H7 (cell line): ENCODE results near the gene SH3RF3. TPM values are rescaled to one million over a fixed set of nuclear protein-coding genes. Genes with fewer than 3 reads are reported as not detected.
"Not testable (repeated sequence)": the region's sequence is repeated elsewhere in the genome, so short reads cannot be mapped to it uniquely, and the experiment has no call there.

ENCODE experiments used
- DNase-seq: peaks from one replicate; pipeline ENCODE4 v3.0.0; 2012
- H3K27me3 ChIP-seq: 2 replicates; pipeline ENCODE4 v1.6.0; 2011; ENCODE audit warnings: mild to moderate bottlenecking, low read length; ENCODE audit not compliant: control insufficient read depth, insufficient read depth
- H3K36me3 ChIP-seq: replicated peaks from 2 replicates; pipeline ENCODE4 v1.5.1; 2011; ENCODE audit warnings: low read length; ENCODE audit not compliant: control insufficient read depth, insufficient read depth
- H3K4me3 ChIP-seq: 2 replicates; pipeline ENCODE4 v1.5.1; 2011; ENCODE audit warnings: low read depth, mild to moderate bottlenecking, control low read depth, low read length, moderate library complexity; ENCODE audit not compliant: insufficient read depth
- total RNA-seq: library from RNA; depleted of rRNA; stranded (reverse); fragments of >200 nt; shearing (Covaris generic); gene quantifications from 2 replicates; pipeline ENCODE4 v1.2.3, GENCODE V29; 2014

SH3RF3 gene
- total RNA-seq, 1 experiment from 2014 or later: 0.80 TPM

DNA sequence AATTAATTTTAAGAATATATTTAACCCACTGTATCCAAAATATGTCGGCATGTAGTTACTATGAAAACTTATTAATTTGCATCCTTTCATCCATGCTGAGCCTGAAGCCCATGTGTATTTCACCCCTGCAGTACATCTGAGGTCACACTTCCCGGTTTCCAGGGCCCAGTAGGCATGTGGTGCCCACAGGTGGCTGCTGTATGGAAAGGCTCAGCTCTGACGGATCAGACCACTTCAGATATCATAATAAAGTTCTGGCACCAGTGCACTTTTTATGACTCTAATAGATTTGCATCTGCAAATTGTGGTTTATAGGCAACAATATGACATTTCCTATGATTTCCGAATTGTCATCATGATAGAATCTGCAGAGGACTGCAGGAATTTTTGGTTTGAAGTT, 22.5 kb downstream of the SH3RF3 start:
- no peaks in the 10 kb centered on the region for H3K27me3 ChIP-seq
- DNase-seq: no peak
- H3K36me3 ChIP-seq: no peaks in the 10 kb centered on the region
- H3K4me3 ChIP-seq: no peak overlapping the region

DNA sequence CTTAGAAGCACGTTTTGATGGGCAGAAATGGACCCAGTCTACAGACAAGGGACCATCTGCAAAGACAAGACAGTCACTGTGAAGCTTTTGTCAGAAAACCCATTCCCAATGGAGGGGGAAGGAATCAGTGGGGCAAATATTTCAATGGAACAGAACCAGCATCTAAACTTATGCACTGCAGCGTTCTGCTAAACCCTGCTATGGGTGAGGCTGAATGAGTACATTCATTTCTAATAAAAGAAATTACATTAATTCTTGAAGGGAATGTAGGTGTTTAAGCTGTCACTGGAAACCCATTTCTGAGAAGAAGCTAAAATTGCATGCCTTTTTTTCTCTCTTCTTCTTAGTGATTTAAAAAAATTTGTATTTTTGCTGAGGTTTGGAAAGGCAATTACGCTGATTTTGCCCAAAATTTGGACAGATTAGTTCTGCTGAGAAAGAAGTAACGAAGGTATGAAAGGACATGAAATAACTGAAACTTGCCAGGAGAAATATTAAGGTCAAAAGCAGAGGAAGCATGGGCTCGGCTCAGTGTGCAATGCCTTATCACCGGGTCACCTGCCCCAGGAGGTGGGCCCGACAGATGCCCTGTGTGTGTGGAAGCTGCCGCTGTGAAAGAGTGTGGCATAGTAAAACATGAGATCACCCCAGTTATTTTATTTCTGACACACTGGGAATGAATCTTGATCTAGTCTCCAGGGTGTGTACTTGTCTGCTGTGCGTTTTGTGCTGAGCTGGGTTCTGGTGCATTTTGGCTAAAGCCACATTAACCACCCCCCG, 24.2 kb downstream of the SH3RF3 start:
- DNase-seq: no peak
- Histone ChIP-seq H3K27me3 (no peaks in the 10 kb centered on the region), H3K4me3 (no peak overlapping the region), H3K36me3 (no peaks in the 10 kb centered on the region)

DNA sequence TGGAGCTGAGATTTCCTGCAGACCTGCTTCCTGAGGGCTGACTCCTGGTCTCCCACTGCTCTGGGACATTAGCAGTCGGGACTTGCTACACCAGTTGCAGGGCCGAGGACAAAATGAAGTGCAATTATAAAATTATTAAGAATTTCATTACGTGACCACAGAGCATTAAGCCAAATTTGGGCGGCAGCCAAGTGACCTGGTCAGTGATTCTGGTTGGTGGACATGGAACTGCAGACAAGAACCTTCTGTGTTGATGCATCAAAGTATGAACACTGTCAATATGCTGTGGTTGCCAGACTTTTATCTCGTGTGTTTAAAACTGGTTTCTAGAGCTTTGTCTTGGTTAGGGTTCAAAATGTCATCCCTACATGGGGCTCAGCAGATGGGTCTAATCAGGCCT, 24.8 kb downstream of the SH3RF3 start:
- DNase-seq: no peak
- Histone ChIP-seq H3K4me3 (no peak overlapping the region), H3K27me3 (no peaks in the 10 kb centered on the region), H3K36me3 (no peaks in the 10 kb centered on the region)

DNA sequence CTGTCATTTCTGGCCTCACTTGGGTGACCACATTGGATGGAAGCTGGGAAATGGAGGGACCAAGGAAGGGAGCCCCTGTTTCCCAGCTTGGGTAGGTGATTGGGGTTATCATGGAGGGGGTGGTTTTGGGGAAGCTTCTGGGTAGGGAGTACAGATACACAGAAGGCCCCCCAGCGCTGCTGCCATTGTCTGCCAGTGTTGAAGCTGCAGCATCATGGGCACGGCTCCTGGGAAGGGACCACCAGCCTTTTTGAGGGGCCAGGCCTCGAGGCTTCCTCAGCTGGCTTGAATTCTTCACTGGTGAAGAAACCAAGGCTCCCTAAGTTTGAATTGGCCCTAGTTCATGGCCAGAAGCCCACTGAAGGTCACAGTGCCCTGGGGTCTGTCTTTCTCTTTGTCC, 25.2 kb downstream of the SH3RF3 start:
- no peak overlapping the region for H3K4me3 ChIP-seq
- H3K36me3 ChIP-seq: no peaks in the 10 kb centered on the region
- H3K27me3 ChIP-seq: no peaks in the 10 kb centered on the region
- no peak for DNase-seq

DNA sequence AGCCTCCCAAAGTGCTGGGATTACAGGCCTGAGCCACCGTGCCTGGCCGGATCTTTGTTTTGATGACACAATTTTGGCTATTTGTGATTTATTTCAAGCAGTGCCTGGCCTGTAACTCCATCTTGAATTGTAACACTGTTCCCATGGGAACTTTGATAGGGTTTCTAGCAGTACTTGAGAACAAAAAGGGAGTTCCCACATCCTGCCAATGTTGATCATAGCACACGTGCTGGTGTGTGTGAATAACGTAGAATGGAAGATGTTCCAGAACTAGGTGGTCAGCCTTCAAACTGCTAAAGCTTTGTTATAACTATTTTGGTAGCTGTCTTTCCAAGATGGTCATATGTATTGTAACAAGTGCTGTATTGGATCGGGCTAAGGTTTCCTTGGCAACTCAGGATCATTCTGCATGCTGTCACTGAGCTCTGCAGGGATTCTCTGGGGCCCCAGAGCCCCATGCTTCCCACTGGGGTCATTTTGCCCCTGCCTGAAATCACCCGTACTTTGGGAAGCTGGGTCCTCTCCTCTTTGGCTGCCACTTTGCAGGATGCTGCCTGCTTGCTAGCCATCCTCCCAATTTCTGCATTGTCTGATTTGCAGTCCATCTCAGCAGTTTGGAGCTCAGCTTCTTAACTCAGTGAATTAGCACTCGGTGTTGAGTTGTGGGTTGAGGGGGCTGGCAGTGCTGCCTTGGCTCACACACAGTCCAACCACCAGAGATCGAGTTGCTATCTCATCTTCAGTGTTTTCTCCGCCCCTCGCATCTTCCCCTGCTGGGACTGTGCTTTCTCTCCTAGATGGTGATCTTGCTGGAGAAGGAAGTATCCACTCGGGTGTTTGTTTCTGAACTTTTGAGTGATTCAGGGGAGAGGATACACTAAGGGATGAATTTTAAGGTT, 26.8 kb downstream of the SH3RF3 start:
- no peak for DNase-seq
- H3K4me3 ChIP-seq: no peak overlapping the region
- H3K36me3 ChIP-seq: no peaks in the 10 kb centered on the region
- H3K27me3 ChIP-seq: no peaks in the 10 kb centered on the region

DNA sequence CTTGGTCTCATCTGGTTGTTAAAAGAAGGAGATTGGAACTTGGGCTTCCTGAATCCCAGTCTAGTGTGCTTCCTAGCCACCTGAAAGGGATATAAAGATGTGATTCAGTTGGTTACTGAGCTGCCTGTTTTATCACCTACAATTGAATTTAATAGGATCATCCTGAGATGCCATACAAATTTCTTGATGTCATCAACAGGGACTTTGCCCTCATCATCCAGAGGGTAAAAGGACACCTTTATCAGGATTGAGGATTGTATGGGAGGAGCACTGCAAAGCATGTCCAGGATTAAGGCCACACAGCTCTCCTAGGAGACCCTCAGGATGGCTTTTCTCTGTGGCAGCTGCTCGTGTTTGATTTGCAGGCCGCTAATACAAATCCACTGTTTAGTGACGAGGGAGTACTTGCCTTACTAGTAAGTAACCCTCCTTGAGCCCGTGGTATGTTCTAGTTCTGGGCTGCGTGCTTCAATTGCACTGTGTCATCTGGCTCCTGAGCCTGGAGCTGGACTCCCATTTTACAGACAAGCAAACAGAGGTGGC, 28.6 kb downstream of the SH3RF3 start:
- Histone ChIP-seq H3K27me3 (no peaks in the 10 kb centered on the region), H3K36me3 (no peaks in the 10 kb centered on the region), H3K4me3 (no peak overlapping the region)
- DNase-seq: no peak

GRCh38 chr2:109158237-109158636, 29.2 kb downstream of the SH3RF3 start:
- DNase-seq: no peak
- Histone ChIP-seq H3K4me3 (no peak overlapping the region), H3K27me3 (no peaks in the 10 kb centered on the region), H3K36me3 (no peaks in the 10 kb centered on the region)

- Histone ChIP-seq H3K36me3 (no peaks in the 10 kb centered on the region), H3K4me3 (no peak overlapping the region), H3K27me3 (no peaks in the 10 kb centered on the region)
- DNase-seq: no peak
Observed at GRCh38 chr2:109159096-109159495, 30.1 kb downstream of the SH3RF3 start.

DNA sequence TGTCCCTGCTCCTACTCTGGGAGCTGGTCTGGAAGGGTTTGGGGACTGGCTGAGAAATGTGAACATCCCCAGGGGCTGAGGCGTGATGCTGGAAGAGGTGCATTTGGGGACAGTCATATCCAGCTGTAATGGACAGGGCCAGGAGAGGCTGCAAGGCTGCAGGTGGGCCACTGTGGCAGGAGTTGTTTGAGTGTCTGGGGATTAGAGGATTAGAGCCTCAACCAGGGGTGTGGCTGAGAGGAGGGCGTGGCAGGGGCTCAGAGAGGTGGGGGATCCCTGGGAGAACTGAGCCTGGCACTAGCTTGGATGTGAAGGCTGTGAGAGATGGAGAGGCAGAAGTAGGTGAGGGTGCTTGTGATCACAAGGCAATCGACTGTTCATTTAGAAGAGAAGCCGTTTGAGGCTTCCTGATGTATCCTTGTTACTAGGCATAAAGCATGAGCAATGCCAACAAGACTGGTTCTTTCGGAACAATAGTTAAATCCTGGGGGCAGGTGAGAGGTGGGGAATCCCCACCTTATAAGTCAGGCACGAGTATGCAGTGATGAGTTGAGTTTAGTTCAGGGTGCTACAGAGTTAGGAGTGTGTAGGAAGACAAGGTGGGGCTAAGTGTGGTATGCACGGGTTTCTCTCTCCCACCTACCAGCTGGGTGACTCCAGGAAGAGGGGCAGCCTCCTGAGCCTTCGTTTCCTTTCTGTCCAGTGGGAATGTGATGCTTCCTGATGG, 31.9 kb downstream of the SH3RF3 start:
- DNase-seq: no peak
- H3K27me3 ChIP-seq: no peaks in the 10 kb centered on the region
- no peak overlapping the region for H3K4me3 ChIP-seq
- no peaks in the 10 kb centered on the region for H3K36me3 ChIP-seq

- not testable (repeated sequence) for DNase-seq, H3K27me3 ChIP-seq, H3K36me3 ChIP-seq, H3K4me3 ChIP-seq
Observed at GRCh38 chr2:109162367-109162766, 33.4 kb downstream of the SH3RF3 start.

DNA sequence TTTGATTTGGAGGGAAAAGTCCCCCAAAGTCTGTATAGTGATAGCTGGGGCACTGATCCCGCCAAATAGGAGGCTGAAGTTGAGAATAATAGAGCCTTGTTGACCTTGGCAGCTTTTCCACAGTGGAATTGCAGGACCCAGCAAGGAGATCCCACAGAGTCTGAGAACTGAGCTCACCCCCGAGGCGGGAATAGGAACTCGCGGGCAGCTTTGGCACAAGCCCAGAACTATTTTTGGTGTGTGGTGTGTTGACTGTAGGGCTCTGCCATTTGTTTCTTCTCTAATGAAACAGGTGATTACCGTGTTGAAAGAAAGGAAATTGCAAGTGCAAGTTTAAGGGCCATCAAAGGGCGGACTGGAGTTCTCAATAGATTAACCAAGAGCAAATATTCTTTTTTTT, 34.0 kb downstream of the SH3RF3 start:
- no peaks in the 10 kb centered on the region for H3K27me3 ChIP-seq
- H3K4me3 ChIP-seq: no peak overlapping the region
- no peak for DNase-seq
- H3K36me3 ChIP-seq: no peaks in the 10 kb centered on the region

DNA sequence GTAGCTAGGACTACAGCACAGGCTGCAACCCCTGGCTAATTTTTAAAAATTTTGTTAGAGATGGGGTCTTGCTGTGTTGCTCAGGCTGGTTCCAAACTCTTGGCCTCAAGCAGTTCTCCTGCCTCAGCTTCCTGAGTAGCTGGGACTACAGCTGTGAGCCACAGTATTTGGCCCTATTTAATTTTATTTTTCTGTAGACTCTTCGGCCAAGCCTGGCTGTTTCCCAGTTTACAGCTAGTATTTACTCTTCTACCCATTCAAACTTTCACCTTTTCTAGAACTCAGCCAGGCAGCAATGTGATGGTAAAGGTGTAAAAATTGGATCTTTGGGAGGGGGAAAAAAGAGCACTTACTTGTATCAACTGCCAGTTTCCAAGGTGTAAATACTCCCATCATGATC, 35.3 kb downstream of the SH3RF3 start:
- H3K36me3 ChIP-seq: no peaks in the 10 kb centered on the region
- H3K4me3 ChIP-seq: no peak overlapping the region
- no peak for DNase-seq
- no peaks in the 10 kb centered on the region for H3K27me3 ChIP-seq

DNA sequence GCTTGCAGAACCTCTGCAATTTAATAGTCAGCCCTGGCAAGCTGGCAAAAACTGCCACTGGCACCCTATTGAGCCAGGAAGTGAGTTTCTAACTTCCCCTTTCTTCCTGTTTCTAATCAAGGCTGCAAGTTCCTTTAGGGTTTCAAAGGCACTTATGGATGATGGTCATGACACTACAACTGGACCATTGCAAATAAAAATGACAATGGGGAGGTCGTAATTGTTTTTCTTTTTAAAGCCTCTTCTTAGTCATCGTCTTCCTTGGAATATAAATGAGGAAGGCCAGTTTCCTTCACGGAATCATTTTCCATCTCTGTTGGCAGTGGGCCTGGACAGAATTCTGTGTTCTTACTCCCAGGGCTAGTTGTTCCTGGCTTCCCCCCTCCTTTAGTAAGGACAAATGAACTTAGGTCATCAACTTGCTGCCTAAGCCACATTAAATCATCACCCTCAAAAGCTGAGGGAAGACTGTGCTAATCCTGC, 35.8 kb downstream of the SH3RF3 start:
- Histone ChIP-seq H3K36me3 (no peaks in the 10 kb centered on the region), H3K27me3 (no peaks in the 10 kb centered on the region), H3K4me3 (no peak overlapping the region)
- DNase-seq: no peak

DNA sequence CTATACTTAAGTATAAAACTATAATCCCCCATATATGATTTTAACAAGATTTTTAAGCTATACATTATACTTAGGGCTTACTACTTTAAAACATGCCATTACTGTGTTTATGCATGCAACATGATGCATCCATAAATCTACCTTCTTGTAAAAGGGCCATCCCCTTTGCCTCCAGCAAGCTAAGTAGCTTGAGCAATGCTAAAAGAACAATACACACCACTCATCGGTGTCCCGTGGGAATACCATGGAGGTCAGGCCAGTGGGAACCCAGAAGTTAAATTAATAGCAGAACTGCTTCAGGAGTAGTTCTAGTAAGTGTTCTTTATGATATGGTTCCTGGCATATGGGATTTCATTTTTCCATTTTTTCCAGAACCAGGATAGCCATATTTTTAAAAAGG, 37.8 kb downstream of the SH3RF3 start:
- no peaks in the 10 kb centered on the region for H3K27me3 ChIP-seq
- DNase-seq: no peak
- no peaks in the 10 kb centered on the region for H3K36me3 ChIP-seq
- no peak overlapping the region for H3K4me3 ChIP-seq
